Stimulated activated CD8-positive, alpha-beta memory T cell treated with anti-CD3 and anti-CD28 coated beads, Interleukin-12 subunit alpha, Interleukin-12 subunit beta, amount 100 ng/mL, for 24 hours (primary cell): ENCODE results near the gene BAX.

Experiments
- DNase-seq: peaks from one replicate; pipeline ENCODE4 v3.0.0-alpha.2; 2020; ENCODE audit errors: extremely low read depth

BAX gene

DNA sequence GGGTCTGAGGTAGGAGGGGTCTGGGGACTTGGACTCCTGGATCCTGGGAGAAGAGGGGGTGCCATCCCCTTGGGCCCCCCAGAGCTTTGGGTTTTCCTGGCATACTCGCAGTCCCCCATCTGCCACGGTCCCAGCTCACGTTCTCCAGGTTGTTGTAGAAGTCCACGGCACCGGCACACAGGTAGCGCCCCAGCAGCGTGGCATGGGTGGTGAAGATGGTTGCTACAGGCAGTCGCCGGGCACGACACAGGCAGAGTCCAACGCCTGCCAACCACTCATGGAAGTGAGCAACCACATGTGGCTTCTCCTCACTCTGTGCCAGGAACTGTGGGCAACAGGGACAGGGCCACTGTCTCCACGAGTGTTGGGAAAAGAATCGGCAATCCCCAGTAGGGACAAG, 31.0 kb downstream of the BAX start:
- DNase-seq: no peak

- DNase-seq: no peak
These were observed 31.5 kb downstream of the BAX start for GRCh38 chr19:48986211-48986610.

DNA sequence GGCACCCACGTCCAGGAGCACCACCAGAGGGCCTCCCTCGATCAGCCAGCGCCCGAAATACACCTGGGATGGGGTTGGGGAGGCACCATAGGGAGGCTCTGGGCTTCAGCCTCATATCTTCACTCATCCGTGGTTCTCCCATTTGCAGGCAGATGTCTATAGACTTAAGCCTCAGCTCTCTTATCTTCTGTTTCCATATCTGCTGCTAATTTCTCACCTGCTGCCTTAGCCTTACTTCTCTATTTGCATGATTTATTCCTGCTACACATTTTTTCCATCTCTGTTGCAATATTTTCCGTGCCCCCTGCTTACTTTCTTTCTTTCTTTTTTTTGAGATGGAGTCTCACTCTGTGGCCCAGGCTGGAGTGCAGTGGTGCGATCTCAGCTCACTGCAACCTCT, 32.6 kb downstream of the BAX start:
- DNase-seq: no peak

DNA sequence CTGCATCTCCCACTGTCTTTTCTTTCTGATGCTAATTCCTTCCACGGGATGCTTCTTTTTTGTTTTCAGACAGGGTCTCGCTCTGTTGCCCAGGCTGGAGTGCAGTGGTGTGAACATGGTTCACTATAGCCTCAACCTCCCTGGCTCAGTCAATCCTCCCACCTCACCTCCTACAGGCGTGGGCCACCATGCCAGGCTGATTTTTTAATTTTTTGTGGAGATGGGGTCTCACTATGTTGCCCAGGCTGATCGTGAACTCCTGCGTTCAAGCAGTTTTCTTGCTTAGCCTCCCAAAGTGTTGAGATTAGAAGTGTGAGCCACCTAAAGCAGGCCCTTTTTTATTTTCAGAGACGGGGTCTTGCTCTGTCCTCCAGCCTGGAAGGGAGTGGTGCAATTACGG, 33.6 kb downstream of the BAX start:
- DNase-seq: no peak

DNA sequence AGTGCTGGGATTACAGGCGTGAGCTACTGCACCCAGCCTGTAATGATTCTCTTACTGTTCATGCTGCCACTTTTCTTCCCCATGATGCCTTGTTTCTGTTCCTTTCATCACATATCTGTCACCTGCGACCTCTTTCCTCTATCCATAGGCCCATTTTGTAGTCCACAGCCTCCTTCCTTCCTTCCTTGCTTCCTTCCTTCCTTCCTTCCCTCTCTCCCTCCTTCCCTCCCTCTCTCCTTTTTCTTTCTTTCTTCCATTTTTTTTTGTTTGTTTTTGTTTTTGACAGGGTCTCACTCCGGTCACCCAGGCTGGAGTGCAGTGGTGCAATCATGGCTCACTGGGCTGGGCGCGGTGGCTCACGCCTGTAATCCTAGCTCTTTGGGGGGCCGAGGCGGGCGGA, 34.2 kb downstream of the BAX start:
- DNase-seq: no peak

GRCh38 chr19:48989701-48990291, 35.1 kb downstream of the BAX start:
- no peak for DNase-seq

GRCh38 chr19:48990400-48990799, 35.7 kb downstream of the BAX start:
- no peak for DNase-seq

GRCh38 chr19:48991011-48991609, 36.4 kb downstream of the BAX start:
- DNase-seq: no peak

DNA sequence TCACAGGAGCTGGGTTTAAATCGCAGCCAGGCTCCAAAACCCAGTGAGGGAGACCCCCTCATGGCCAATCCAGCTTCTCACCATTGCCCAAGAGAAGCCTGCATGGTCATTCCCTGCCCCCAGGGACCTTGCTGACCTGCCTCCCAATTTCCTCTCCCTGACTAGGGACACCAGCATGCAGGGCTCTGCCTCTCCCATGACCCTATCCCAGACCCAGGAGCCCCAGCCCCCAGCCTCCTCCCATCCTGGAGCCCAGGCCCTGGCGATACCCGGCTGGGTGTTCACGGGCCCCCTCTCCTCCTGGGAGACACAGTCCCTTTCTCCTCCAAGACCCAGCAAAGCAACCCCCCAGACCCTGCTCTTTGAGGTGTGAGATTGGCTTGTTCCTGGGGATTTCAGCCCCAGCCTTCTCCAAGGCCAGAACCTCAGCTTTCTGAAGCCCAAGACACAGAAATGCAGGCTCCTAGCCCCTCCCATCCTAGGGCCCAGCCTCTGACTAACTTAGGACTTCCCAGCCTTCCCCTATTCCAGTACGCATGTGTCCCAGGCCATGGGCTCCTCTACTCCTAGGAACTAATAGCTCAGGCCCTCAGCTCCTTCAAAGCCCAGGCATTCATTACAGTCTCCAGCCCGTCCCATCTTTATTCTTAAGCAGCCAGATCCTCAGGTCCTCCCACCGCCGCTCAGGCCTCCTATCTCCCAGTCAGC, 37.4 kb downstream of the BAX start:
- DNase-seq: no peak

DNA sequence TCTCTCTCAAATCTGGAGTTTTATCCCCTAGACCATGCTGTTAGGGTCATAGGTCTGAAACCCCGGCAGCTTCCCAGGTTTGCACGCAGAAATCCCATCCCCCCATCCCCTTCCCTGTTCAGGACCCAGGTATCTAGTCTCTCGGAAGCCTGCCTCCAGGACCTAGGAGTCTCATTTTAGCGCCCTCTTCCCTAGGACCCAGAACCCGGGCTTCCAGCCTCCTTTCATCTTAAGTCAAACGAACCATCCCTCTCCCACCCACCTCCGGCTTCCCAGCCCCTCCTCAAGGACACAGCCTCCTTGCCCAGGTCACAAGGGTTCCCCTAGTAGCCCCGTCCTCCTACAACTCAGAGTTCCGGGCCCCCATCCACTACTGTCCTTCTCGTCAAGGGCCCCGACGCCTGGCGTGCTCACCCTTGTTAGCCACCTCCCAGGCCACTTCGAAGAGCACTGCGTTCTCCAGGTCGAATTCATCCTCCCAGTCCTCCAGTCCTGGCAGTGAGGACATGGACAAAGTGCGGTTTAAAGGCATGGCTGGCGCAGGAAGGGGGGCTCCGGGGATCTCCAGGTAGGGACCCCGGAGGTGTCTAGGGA, 38.0 kb downstream of the BAX start:
- DNase-seq: no peak

DNA sequence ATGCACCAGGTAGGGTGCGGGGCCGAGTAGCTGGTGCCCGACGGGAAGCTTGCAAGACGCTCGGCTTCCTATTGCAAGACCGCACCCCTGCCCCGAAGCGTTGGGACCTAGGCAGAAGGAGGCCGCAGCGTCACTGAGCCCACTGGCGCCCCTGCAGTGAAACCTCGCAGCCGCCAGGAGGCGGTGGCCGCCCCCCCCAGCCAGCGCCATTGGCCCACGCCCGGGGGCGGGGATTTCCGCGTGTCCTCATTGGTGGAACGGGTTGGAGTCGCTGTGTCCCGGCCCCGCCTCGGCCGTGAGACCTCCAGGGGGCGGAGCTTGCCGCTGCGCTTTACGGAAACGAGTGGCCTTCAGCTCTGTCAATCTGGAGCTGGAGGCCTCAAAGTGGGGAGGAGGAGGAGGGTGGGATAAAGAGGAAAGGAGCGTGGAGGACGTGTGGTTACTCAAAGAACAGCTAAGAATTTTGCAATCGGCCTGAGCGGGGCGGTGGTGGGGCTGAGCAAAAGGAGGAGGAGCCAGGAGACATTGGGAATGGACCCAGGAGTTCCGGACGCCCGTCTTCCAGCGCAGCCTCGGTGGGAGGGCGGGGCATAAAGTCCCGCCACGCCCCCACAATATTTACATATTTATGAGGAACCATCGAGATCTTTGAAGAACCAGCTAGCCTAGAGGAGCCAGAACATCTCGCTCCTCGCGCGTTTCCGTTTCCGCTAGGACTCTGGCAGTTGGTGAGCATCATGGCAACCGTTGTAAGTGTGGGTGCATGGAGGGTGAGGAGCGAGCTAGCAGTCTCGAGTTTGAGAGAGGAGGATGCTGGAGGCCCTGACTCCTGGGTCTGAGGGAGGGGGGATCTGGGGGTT, 38.7 kb downstream of the BAX start, which contains the start of the genes GYS1 and RUVBL2:
TSS of gene GYS1 (minus strand) at position 135 of the 860 bp plus-strand sequence. CDS start 197 bp downstream, outside the sequence.
TSS of gene RUVBL2 (plus strand) at position 713 of the 860 bp plus-strand sequence. CDS start at position 738, 25 bp downstream.
- DNase-seq: peak; percentile 99

DNA sequence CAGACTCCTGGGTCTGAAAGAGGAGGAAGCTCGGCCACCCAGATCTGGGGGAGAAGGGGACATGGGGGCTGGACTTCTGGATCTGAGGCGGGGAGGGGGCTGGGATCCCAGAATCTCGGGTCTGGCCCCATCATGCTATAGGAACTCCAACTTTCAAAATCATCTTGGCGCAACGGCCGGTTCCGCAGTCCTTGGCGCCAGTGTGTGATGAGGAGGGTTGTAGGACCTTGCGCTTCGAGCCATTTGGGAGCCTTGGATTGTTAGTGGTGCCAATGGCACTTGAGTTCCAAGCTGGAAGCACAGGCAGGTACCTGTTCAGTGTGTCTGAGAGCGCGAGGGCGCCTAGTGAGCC, 39.3 kb downstream of the BAX start:
- DNase-seq: no peak

DNA sequence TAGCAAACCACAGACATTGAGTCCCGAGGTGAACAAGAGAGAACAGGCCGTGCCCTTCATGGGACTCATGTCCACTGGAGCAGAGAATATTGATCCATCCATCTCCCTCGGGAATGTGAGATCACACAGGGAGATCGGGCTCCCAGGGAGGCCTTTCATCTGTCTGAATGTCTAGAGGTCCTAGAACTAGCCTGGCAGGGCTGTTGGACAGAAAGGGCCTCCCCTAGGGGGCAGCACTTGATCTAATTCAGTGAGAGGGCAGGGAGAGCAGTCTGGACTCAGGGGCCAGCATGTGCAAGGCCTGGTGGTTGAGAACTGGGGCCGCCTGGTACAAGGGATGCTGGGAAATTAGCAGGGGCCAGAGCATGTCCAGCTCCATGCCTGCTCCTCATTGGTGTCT, 43.3 kb downstream of the BAX start:
- no peak for DNase-seq

DNA sequence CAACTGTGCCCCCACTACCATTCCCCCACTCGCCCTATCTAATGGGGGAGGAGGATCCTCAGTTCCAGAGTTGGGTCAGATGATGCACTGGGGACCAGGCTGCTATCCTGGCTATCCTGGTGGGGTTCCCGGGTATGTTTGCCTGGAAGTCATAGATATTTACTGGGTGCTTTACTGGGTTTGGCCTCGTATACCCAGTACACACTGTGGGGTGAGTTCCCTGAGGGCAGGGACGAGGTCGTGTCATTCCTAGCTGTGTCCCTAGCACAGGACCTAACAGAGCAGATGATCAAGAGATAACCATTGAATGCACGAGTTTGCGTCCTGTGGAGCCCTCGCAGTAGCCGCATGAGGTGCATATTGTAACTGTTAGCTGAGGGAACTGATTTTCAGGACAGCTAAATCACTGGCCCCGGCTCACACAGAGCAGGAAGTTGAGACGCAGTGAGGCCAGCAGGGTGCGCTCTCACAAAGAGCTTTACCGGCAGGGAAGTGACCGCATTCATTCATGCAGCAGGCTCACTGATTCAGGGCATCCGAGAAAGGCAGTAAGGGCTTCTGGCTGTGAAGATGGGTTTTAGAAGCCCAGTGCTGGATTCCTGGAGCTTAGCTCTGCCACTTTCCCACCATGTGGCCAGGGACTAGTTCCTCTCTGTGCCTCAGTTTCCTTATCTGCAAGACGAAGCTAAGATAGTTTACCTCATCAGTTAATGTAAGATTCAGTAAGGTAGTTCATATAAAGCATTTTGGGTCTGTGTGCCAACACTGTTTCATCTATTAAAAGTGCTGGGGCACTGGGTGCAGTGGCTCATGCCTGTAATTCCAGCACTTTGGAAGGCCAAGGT, 45.0 kb downstream of the BAX start:
- DNase-seq: peak; percentile 31

DNA sequence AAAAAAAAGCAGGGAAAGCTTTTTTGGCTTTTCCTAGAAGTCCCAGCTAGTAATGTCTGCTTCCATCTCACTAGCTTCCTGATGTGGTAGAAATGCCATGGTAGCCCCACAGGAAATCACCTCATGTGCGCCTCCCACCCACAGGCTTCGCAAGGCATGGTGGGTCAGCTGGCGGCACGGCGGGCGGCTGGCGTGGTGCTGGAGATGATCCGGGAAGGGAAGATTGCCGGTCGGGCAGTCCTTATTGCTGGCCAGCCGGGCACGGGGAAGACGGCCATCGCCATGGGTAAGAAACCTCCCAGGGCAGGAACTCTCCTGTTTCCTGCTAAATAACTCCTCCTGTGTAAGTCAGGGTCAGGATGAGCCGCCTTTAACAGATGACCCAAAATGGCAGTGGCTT, 49.5 kb downstream of the BAX start:
- DNase-seq: no peak

DNA sequence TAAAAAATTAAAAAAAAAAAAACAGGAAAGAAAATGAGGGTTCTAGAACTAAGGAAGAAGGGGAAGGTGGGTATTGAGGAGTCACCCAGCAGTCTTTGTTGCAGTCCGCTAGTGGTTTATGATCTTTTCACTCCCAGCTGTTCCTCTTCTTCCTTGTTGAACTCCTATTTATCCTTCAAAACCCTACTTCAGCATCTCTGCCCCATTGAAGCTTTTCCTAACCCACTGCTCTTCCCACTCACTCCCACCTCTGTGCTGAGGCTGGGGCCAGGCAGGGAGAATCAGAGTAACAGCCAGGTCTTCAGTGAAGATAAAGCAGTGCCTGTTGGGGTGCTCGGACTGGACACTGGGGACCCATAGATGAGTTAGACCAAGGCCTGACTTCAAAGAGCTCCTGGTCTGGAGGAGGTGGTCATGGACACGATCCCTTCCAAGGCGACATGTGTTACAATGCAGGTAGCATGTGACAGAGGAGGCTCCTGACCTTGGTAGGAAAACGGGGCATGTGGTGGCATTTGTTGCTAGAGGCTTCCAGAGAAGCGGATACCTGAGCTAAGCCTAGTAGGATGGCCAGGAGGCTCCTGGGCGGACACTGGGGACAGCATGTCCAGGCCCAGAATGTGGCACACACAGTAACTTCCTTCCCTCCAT, 50.4 kb downstream of the BAX start:
- no peak for DNase-seq

DNA sequence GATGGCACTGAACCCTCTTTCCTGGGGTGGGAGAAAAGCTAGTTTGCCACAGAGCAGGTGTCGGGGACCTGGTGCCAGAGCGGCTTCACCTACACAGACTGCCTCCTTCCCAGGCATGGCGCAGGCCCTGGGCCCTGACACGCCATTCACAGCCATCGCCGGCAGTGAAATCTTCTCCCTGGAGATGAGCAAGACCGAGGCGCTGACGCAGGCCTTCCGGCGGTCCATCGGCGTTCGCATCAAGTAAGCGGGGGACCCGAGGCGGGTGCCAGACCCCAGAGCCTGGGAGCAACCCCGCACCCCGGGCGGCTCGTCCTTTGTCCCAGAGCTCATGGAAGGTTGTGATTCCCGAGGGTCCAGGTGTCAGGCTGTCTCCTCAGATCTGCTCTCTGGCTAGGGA, 52.2 kb downstream of the BAX start:
- DNase-seq: no peak

DNA sequence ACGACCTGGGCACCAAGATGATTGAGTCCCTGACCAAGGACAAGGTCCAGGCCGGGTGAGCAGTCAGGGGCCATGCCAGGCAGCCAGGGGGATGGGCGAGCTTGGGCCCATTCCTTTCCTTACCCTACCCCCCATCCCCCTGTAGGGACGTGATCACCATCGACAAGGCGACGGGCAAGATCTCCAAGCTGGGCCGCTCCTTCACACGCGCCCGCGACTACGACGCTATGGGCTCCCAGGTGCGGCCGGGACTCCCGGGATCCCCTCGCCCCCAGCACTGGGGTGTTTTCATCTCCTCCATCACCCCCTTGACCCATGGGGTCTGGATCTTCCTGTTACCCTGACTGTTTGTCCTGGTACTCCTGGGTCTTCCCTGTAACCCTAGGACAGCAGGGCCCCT, 55.2 kb downstream of the BAX start:
- DNase-seq: no peak

GRCh38 chr19:49010453-49010852, 55.8 kb downstream of the BAX start:
- DNase-seq: no peak

DNA sequence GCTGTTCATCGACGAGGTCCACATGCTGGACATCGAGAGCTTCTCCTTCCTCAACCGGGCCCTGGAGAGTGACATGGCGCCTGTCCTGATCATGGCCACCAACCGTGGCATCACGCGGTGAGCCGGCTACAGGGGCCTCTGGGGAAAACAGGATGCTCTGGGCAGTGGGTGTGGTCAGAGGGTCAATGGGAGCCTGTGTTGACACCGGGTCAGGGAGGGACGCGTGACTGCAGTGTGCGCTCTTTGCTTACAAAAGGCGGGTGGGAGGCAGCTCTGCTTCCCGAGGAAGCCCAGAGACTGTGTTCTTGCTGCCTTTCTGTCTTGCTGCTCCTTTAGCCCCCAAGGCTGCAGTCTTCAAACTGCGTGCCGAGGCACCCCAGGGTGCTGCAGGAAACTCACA, 56.5 kb downstream of the BAX start:
- no peak for DNase-seq
